Measurements from ENCODE around the gene DOK3. TPM values are rescaled to one million over a fixed set of nuclear protein-coding genes. Genes with fewer than 3 reads are reported as not detected.

Gene DOK3
- total RNA-seq, 1 experiment from 2014 or later, result 8.0 TPM

GRCh38 chr5:177499842-177500241, 9.8 kb downstream of the DOK3 start:
- DNase-seq (ENCODE audit: low read depth, low spot score) (no peak), ATAC-seq (no peak)
- Histone ChIP-seq H3K4me1 (ENCODE audit: control insufficient read depth in 1 of 2, insufficient read depth in 2 of 2, low read length in 2 of 2) (peaks cover 20 to 39% of the 10 kb centered on the region in 2 experiments), H3K79me2 (ENCODE audit: insufficient read depth, low read length) (peaks cover 23% of the 10 kb centered on the region), H4K20me1 (ENCODE audit: insufficient read depth) (peaks cover 7% of the 10 kb centered on the region; the same call in 1 of the 2 replicates), H3K27me3 (ENCODE audit: insufficient read depth, low read length) (no peaks in the 10 kb centered on the region), H3K4me2 (ENCODE audit: low read length) (no peak overlapping the region), H3K9me2 (ENCODE audit: insufficient read depth) (no peaks in the 10 kb centered on the region), H3K9ac (ENCODE audit: low read length) (no peak overlapping the region), H3K27ac (ENCODE audit: low read depth, low read length) (no peak overlapping the region), H2AFZ (ENCODE audit: low read depth, low read length, poor library complexity, severe bottlenecking) (no peak overlapping the region), H3K36me3 (ENCODE audit: control insufficient read depth in 1 of 2, insufficient read depth in 2 of 2, low read length in 2 of 2) (peaks cover 0 to 6% of the 10 kb centered on the region in 2 experiments; a peak in 1 of 4 replicates), H3K4me3 (replicated peaks in 1 of 2; ENCODE audit: low read depth in 1 of 2, low read length in 2 of 2) (no peak overlapping the region), H3K9me3 (ENCODE audit: control insufficient read depth in 1 of 2, insufficient read depth in 1 of 2, low read depth in 1 of 2, low read length in 2 of 2) (no peaks in the 10 kb centered on the region)
- no peak for TF ChIP-seq CBX3 (IDR thresholded peaks at IDR 0.05; ENCODE audit: low read depth)
- TF ChIP-seq YY1 (IDR thresholded peaks at IDR 0.05; ENCODE audit: extremely low read depth, insufficient replicate concordance, low read depth, low read length), result no peak
- TF ChIP-seq EZH2 (IDR thresholded peaks at IDR 0.05), result no peak
- TF ChIP-seq, protein P1, sequence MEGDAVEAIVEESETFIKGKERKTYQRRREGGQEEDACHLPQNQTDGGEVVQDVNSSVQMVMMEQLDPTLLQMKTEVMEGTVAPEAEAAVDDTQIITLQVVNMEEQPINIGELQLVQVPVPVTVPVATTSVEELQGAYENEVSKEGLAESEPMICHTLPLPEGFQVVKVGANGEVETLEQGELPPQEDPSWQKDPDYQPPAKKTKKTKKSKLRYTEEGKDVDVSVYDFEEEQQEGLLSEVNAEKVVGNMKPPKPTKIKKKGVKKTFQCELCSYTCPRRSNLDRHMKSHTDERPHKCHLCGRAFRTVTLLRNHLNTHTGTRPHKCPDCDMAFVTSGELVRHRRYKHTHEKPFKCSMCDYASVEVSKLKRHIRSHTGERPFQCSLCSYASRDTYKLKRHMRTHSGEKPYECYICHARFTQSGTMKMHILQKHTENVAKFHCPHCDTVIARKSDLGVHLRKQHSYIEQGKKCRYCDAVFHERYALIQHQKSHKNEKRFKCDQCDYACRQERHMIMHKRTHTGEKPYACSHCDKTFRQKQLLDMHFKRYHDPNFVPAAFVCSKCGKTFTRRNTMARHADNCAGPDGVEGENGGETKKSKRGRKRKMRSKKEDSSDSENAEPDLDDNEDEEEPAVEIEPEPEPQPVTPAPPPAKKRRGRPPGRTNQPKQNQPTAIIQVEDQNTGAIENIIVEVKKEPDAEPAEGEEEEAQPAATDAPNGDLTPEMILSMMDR (IDR thresholded peaks at IDR 0.05 in 2 of 3, conservative IDR thresholded peaks at IDR 0.05 in 1 of 3; ENCODE audit: borderline replicate concordance in 1 of 3, insufficient read depth in 1 of 3, low read depth in 2 of 3, low read length in 2 of 3), result no peak
- no peak for TF ChIP-seq ELF1 (IDR thresholded peaks at IDR 0.05; ENCODE audit: borderline replicate concordance, low read depth)
- TF ChIP-seq RAD21 (IDR thresholded peaks at IDR 0.05; ENCODE audit: low read depth), result no peak
- TF ChIP-seq, protein P2, sequence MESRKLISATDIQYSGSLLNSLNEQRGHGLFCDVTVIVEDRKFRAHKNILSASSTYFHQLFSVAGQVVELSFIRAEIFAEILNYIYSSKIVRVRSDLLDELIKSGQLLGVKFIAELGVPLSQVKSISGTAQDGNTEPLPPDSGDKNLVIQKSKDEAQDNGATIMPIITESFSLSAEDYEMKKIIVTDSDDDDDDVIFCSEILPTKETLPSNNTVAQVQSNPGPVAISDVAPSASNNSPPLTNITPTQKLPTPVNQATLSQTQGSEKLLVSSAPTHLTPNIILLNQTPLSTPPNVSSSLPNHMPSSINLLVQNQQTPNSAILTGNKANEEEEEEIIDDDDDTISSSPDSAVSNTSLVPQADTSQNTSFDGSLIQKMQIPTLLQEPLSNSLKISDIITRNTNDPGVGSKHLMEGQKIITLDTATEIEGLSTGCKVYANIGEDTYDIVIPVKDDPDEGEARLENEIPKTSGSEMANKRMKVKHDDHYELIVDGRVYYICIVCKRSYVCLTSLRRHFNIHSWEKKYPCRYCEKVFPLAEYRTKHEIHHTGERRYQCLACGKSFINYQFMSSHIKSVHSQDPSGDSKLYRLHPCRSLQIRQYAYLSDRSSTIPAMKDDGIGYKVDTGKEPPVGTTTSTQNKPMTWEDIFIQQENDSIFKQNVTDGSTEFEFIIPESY (IDR thresholded peaks at IDR 0.05; ENCODE audit: extremely low read depth, insufficient replicate concordance, low read length), result no peak
- TF ChIP-seq FOSL1 (IDR thresholded peaks at IDR 0.05; ENCODE audit: low read depth), result no peak
- no peak for TF ChIP-seq SRF (IDR thresholded peaks at IDR 0.05; ENCODE audit: low read depth)
- no peak for TF ChIP-seq ZNF274 (IDR thresholded peaks at IDR 0.05; ENCODE audit: low read depth, low read length)
- TF ChIP-seq, protein P3, sequence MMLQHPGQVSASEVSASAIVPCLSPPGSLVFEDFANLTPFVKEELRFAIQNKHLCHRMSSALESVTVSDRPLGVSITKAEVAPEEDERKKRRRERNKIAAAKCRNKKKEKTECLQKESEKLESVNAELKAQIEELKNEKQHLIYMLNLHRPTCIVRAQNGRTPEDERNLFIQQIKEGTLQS (IDR thresholded peaks at IDR 0.05), result no peak
- TF ChIP-seq JUND (IDR thresholded peaks at IDR 0.05), result no peak
- POLR2A ChIA-PET, result no interaction called here
- RAD21 ChIA-PET (ENCODE audit: low non-redundant PET in 1 of 2, low total read pairs in 2 of 2, uncharacterized antibody in 2 of 2, unreplicated experiment in 2 of 2), result no interaction called here
- BruUV-seq (replicated peaks), result no TSS peak
- CTCF ChIA-PET, result interaction anchor here (2.0 kb wide), 1 partner anchor 96 kb away, joined by 17 read pairs; no protein-coding TSS in a partner anchor
- intact Hi-C loops (cut with micrococcal nuclease), result loop anchor here (2.0 to 5.0 kb wide), 5 partner anchors 98 to 385 kb away; partner anchors contain the start of genes B4GALT7, MXD3, PFN3 and PRELID1
